ENCODE data around the gene RAI1.
A peak's percentile ranks its signal among the peaks of the same experiment; 100 is the strongest.

The RAI1 gene

DNA sequence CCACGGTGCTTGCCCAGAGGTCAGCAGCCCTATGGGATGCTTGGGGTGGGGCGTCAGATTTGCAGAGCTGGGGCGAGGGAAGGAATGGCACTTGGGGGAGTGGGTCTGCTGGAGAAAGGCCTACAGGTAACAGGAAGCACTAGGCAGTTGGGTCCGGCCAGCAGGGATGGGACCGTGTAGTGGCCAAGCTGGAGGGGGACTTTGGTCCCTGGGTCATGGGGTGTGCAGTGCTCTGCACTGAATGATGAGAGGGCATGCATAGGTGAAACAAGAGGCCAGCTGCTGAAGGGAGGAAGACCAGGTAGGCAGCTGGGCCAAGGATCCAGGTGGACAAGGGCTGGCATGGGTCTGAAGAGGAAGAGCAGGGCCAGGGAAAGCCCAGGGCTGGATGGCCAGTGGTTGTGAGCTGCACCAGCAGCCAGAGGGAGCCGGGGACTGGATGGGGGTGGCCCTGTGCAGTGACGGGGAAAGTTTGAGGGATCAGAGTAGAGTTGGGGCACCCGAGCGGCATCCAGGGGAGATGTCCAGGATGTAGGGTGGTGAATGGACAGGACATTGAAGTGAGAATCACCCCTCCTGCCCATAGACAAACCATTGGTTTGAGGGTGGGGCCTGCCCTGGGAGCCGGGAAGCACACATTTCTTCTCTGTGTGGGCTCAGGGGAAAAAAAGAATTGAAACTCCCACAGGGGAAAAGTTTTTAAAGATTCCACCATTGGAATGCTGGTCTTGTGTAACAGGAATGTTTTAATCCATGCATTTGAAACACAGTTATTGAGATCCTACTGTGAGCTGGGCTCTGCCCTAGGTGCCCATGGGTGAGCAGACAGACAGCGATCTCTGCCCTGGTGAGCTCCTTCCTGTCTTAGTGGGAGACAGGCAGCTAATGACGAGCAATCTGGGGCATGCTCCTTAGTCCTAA is 25.1 kb downstream of the RAI1 start:
- no peak overlapping the region for H3K9ac ChIP-seq (ENCODE audit: low read length in 5 of 5)
- H3K4me3 ChIP-seq (ENCODE audit: low read depth in 1 of 5, low read length in 5 of 5) = no peak overlapping the region
- H3K4me1 ChIP-seq (ENCODE audit: control insufficient read depth in 5 of 5, insufficient read depth in 5 of 5, low read length in 5 of 5) = peaks cover 1 to 62% (median 33%) of the 10 kb centered on the region in 5 donors
- no peaks in the 10 kb centered on the region for H3K36me3 ChIP-seq (ENCODE audit: control insufficient read depth in 5 of 5, insufficient read depth in 5 of 5, low read length in 5 of 5)
- no peaks in the 10 kb centered on the region for H3K9me3 ChIP-seq (ENCODE audit: control insufficient read depth in 5 of 5, low read length in 5 of 5)
- H3K27ac ChIP-seq (ENCODE audit: low read depth, low read length) = no peak overlapping the region
- H3K27me3 ChIP-seq (ENCODE audit: control insufficient read depth in 5 of 5, insufficient read depth in 4 of 5, low read length in 5 of 5) = no peaks in the 10 kb centered on the region

DNA sequence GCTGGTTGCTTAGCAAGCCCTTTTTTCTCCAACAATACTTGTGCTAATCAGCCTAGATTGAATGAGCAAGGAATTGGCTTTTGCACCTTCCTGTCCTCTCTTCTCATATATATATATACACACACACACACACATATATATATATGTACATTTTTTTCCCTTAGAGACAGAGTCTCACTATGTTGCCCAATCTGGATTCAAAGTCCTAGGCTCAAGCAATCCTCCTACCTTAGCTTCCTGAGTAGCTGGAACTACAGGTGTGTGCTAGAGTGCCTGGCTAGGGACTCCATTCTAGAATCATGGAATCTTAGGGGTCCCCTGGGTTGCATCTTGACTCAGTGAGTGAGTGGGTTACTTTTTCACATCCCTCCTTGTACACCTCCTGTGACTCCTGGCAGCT is 27.0 kb downstream of the RAI1 start:
- H3K4me1 ChIP-seq (ENCODE audit: control insufficient read depth in 5 of 5, insufficient read depth in 5 of 5, low read length in 5 of 5) = peaks cover under 1 to 55% (median 29%) of the 10 kb centered on the region in 5 donors
- no peak overlapping the region for H3K27ac ChIP-seq (ENCODE audit: low read depth, low read length)
- H3K36me3 ChIP-seq (ENCODE audit: control insufficient read depth in 5 of 5, insufficient read depth in 5 of 5, low read length in 5 of 5) = no peaks in the 10 kb centered on the region
- no peak overlapping the region for H3K9ac ChIP-seq (ENCODE audit: low read length in 5 of 5)
- no peaks in the 10 kb centered on the region for H3K27me3 ChIP-seq (ENCODE audit: control insufficient read depth in 5 of 5, insufficient read depth in 4 of 5, low read length in 5 of 5)
- no peaks in the 10 kb centered on the region for H3K9me3 ChIP-seq (ENCODE audit: control insufficient read depth in 5 of 5, low read length in 5 of 5)
- H3K4me3 ChIP-seq (ENCODE audit: low read depth in 1 of 5, low read length in 5 of 5) = no peak overlapping the region

DNA sequence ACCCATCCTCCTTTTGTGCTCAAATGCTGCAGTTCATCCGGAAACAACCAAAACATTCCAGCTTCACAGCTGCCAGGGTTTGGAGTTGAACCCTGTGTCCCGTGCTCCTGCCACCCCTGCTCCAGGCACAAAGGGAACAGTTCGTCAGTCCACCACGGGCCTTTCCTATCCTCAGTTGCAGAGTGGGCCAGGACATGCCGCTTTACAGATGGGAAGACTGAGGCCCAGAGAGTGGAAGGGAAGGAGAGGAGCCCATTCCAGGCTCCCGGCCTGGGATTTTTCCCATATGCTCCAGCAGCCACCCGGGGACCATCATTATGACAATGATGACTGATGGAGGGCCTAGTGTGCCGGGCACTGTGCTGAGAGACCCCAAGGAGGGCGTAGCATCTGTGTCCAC is 27.6 kb downstream of the RAI1 start:
- Histone ChIP-seq H3K9me3 (ENCODE audit: control insufficient read depth in 5 of 5, low read length in 5 of 5) (no peaks in the 10 kb centered on the region), H3K27me3 (ENCODE audit: control insufficient read depth in 5 of 5, insufficient read depth in 4 of 5, low read length in 5 of 5) (no peaks in the 10 kb centered on the region), H3K9ac (ENCODE audit: low read length in 5 of 5) (no peak overlapping the region), H3K4me3 (ENCODE audit: low read depth in 1 of 5, low read length in 5 of 5) (no peak overlapping the region), H3K36me3 (ENCODE audit: control insufficient read depth in 5 of 5, insufficient read depth in 5 of 5, low read length in 5 of 5) (no peaks in the 10 kb centered on the region), H3K4me1 (ENCODE audit: control insufficient read depth in 5 of 5, insufficient read depth in 5 of 5, low read length in 5 of 5) (peaks cover 0 to 53% (median 28%) of the 10 kb centered on the region in 5 donors), H3K27ac (ENCODE audit: low read depth, low read length) (no peak overlapping the region)

DNA sequence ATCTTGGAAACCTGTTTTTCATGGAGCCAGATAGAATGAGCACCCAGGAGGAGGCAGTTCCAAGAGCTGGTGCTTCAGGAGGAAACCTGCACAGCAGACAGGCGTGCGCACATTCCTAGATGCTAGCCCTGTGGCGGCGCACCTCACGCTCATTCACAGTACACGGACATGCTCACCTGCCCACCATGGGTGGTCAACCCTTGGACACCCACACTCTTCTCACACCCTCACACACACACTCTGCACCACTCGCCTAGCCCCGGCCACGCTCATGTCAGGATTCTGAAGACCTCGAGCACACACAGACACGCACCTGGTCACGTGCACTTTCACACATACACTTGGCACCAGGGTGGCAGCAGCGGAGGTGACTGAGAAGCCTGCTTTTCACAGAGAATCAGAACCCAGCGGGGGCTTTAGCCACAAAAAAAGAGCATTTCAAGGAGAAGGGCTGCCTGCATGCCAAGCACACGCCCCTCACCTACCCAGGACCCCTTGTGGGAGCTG is 28.6 kb downstream of the RAI1 start:
- no peaks in the 10 kb centered on the region for H3K36me3 ChIP-seq (ENCODE audit: control insufficient read depth in 5 of 5, insufficient read depth in 5 of 5, low read length in 5 of 5)
- H3K9ac ChIP-seq (ENCODE audit: low read length in 5 of 5) = no peak overlapping the region
- no peak overlapping the region for H3K27ac ChIP-seq (ENCODE audit: low read depth, low read length)
- H3K4me3 ChIP-seq (ENCODE audit: low read depth in 1 of 5, low read length in 5 of 5) = no peak overlapping the region
- H3K4me1 ChIP-seq (ENCODE audit: control insufficient read depth in 5 of 5, insufficient read depth in 5 of 5, low read length in 5 of 5) = peaks cover 2 to 60% (median 35%) of the 10 kb centered on the region in 5 donors
- H3K27me3 ChIP-seq (ENCODE audit: control insufficient read depth in 5 of 5, insufficient read depth in 4 of 5, low read length in 5 of 5) = no peaks in the 10 kb centered on the region
- H3K9me3 ChIP-seq (ENCODE audit: control insufficient read depth in 5 of 5, low read length in 5 of 5) = no peaks in the 10 kb centered on the region

DNA sequence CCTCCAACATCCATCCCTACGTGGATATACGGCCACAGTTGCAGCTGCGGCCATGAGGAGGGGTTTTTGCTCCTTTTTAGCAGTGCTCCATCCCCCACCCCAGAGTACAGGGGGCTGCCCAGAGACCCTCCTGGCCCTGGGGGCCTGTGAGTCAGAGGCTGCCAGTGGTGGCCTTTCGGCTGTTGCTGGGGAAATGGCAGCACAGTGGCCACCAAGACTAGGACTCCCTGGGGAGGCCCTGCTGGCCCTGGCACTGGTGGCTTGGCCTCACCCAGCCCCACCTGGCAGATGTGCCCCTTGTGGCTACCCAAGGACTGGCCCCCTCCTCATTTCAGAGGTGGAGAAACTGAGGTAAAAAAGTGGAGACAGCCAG is 29.1 kb downstream of the RAI1 start:
- Histone ChIP-seq H3K9me3 (ENCODE audit: control insufficient read depth in 5 of 5, low read length in 5 of 5) (no peaks in the 10 kb centered on the region), H3K9ac (ENCODE audit: low read length in 5 of 5) (no peak overlapping the region), H3K27me3 (ENCODE audit: control insufficient read depth in 5 of 5, insufficient read depth in 4 of 5, low read length in 5 of 5) (no peaks in the 10 kb centered on the region), H3K4me1 (ENCODE audit: control insufficient read depth in 5 of 5, insufficient read depth in 5 of 5, low read length in 5 of 5) (peaks cover 2 to 61% (median 37%) of the 10 kb centered on the region in 5 donors), H3K27ac (ENCODE audit: low read depth, low read length) (no peak overlapping the region), H3K36me3 (ENCODE audit: control insufficient read depth in 5 of 5, insufficient read depth in 5 of 5, low read length in 5 of 5) (no peaks in the 10 kb centered on the region), H3K4me3 (ENCODE audit: low read depth in 1 of 5, low read length in 5 of 5) (no peak overlapping the region)

DNA sequence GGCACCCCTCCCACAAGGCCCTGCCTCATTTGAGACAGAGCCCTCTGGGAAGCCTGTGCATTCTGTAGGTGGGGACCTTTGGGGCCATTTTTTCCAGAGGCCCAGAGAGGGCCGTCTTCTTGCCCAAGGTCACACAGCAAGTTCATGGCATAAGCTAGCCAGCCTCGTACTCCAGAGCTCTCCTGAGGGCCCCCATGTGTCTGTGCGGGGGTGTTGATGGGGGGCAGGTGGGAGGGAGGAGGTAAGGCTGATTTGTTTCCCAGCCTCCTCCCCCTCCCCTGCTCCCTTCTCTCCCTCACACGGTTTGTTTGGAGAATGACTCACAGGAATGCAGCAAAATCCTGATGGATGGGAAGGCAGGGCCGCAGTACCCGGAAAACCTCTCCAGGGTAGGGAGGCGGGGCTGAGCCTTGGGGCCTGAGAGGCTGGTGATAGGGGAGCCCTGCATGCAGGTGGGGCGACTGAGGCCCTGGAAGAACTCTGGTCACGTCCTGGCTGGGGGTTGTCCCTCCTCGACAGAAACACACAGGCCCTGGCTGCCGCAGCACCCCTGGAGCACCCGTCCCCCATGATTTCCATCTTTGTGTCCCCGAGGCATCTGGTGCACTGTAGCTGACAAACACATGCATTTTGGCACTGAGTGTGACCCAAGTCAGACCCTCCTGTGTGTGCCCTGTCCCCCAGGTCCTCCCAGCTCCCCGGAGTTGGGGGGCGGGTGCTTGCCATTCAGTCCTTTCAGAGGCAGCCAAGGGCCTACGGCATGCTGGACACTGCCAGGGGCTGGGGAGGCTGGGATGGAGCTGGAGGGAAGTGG is 29.7 kb downstream of the RAI1 start:
- H3K9me3 ChIP-seq (ENCODE audit: control insufficient read depth in 5 of 5, low read length in 5 of 5) = no peaks in the 10 kb centered on the region
- peaks cover 2 to 60% (median 37%) of the 10 kb centered on the region in 5 donors for H3K4me1 ChIP-seq (ENCODE audit: control insufficient read depth in 5 of 5, insufficient read depth in 5 of 5, low read length in 5 of 5)
- H3K36me3 ChIP-seq (ENCODE audit: control insufficient read depth in 5 of 5, insufficient read depth in 5 of 5, low read length in 5 of 5) = no peaks in the 10 kb centered on the region
- H3K27ac ChIP-seq (ENCODE audit: low read depth, low read length) = no peak overlapping the region
- H3K27me3 ChIP-seq (ENCODE audit: control insufficient read depth in 5 of 5, insufficient read depth in 4 of 5, low read length in 5 of 5) = no peaks in the 10 kb centered on the region
- peak overlapping the region in 1 of 5 donors; percentile 38 for H3K9ac ChIP-seq (ENCODE audit: low read length in 5 of 5)
- H3K4me3 ChIP-seq (ENCODE audit: low read depth in 1 of 5, low read length in 5 of 5) = no peak overlapping the region

DNA sequence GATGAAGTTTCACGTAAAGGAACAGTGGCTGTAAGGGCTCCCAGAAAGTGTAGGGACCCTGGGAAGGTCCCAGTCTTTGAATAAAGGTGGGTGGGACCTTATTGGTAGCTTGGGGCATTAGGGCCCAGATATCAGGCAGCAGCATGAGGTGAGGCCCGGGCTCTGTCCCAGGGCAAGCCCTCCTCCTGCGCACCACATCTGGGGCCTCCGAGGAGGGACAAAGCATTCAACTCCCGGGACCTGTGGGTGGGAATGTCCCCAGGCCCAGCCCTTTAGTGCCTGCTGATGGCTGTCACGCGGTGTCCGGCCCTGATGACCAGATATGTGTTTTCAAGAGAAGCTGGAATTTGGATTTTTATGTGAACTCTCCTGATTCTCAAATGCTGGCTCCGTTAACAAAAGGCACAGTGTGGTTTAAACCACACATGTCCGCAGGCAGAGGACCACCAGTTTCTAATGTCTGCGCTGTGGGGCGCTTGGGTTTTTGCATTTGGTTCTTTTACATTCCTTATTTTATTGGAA is 30.4 kb downstream of the RAI1 start:
- Histone ChIP-seq H3K9me3 (ENCODE audit: control insufficient read depth in 5 of 5, low read length in 5 of 5) (no peaks in the 10 kb centered on the region), H3K9ac (ENCODE audit: low read length in 5 of 5) (peak overlapping the region in 1 of 5 donors; percentile 38), H3K27me3 (ENCODE audit: control insufficient read depth in 5 of 5, insufficient read depth in 4 of 5, low read length in 5 of 5) (no peaks in the 10 kb centered on the region), H3K4me3 (ENCODE audit: low read depth in 1 of 5, low read length in 5 of 5) (no peak overlapping the region), H3K27ac (ENCODE audit: low read depth, low read length) (no peak overlapping the region), H3K36me3 (ENCODE audit: control insufficient read depth in 5 of 5, insufficient read depth in 5 of 5, low read length in 5 of 5) (no peaks in the 10 kb centered on the region), H3K4me1 (ENCODE audit: control insufficient read depth in 5 of 5, insufficient read depth in 5 of 5, low read length in 5 of 5) (peaks cover 2 to 52% (median 30%) of the 10 kb centered on the region in 5 donors)

DNA sequence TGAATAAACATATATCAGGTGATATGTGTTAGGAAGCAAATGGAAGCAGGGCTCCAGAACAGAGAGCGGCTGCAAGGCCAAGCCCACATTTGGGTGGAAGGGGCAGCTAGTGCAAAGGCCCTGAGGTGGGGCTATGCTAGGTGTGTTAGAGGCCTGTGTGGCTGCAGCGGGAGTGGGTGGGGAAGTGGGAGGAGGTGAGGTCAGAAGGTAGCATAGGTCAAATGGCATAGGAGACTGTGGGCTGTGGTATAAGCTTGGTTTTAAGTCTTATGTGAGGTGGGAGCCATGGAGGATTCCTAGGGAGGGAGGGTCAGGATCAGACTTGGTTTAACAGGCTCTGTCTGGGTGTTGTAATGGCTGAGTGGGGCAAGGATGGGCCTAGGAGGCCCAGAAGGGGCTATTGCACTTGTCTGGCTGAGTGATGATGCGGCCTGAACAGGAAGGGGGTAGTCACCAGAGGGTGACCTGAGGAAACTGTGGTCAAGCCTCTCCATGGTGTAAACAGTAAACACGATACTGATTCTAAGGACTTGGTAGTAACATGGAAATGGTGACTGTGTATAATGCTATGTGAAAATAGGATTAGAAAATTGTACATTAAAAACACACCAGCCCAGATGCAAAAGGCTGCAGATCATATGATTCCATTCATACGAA is 31.1 kb downstream of the RAI1 start:
- Histone ChIP-seq H3K36me3 (ENCODE audit: control insufficient read depth in 5 of 5, insufficient read depth in 5 of 5, low read length in 5 of 5) (no peaks in the 10 kb centered on the region), H3K9me3 (ENCODE audit: control insufficient read depth in 5 of 5, low read length in 5 of 5) (no peaks in the 10 kb centered on the region), H3K9ac (ENCODE audit: low read length in 5 of 5) (no peak overlapping the region), H3K27me3 (ENCODE audit: control insufficient read depth in 5 of 5, insufficient read depth in 4 of 5, low read length in 5 of 5) (no peaks in the 10 kb centered on the region), H3K4me1 (ENCODE audit: control insufficient read depth in 5 of 5, insufficient read depth in 5 of 5, low read length in 5 of 5) (peaks cover 2 to 46% (median 23%) of the 10 kb centered on the region in 5 donors), H3K27ac (ENCODE audit: low read depth, low read length) (no peak overlapping the region), H3K4me3 (ENCODE audit: low read depth in 1 of 5, low read length in 5 of 5) (no peak overlapping the region)

DNA sequence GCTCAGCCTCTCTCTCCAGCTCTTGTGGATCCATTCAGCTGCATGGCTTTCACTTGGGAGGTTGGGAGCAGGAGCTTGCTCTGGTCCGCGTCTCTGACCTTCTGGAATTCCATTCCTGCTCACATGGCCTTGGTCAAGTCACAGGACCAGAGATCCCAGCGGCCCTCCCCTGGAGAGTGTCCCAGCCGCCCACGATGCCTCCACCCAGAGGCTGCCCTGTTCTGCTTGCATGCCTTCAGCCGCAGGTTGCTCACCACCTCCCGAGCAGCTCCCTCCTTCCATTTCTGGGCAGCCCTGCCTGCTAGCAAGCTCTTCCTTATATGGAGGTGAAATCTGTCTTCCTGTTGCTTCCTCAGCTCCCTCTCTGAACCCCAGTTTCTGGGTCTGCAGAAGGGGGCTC is 32.6 kb downstream of the RAI1 start:
- no peak overlapping the region for H3K4me3 ChIP-seq (ENCODE audit: low read depth in 1 of 5, low read length in 5 of 5)
- H3K27me3 ChIP-seq (ENCODE audit: control insufficient read depth in 5 of 5, insufficient read depth in 4 of 5, low read length in 5 of 5) = no peaks in the 10 kb centered on the region
- H3K27ac ChIP-seq (ENCODE audit: low read depth, low read length) = peak overlapping the region; percentile 23
- no peaks in the 10 kb centered on the region for H3K9me3 ChIP-seq (ENCODE audit: control insufficient read depth in 5 of 5, low read length in 5 of 5)
- H3K36me3 ChIP-seq (ENCODE audit: control insufficient read depth in 5 of 5, insufficient read depth in 5 of 5, low read length in 5 of 5) = peaks cover 0 to 3% (median 0%) of the 10 kb centered on the region in 5 donors
- no peak overlapping the region for H3K9ac ChIP-seq (ENCODE audit: low read length in 5 of 5)
- peaks cover 2 to 32% (median 16%) of the 10 kb centered on the region in 5 donors for H3K4me1 ChIP-seq (ENCODE audit: control insufficient read depth in 5 of 5, insufficient read depth in 5 of 5, low read length in 5 of 5)

All from subcutaneous abdominal adipose tissue (tissue), 5 donors.